Stomach (tissue), 9 donors: ENCODE data around the gene NXPE4. TPM values are rescaled to one million over a fixed set of nuclear protein-coding genes. Genes with fewer than 3 reads are reported as not detected.

Source experiments
- DNase-seq, 2 donors: peaks; one replicate each; pipeline versions ENCODE4 v3.0.0 to v3.0.0-alpha.2; 2013 to 2019
- H3K27ac ChIP-seq, 5 donors: fragments of 200-600 bp in 4 of 5; sonication (generic) in 4 of 5; one replicate each; pipeline ENCODE4 v1.5.1; 2013 to 2019; ENCODE audit warnings: mild to moderate bottlenecking in 1 of 5, moderate library complexity in 1 of 5
- H3K27me3 ChIP-seq, 3 donors: fragments of 200-600 bp; sonication (generic); one replicate each; pipeline ENCODE4 v1.5.1; 2017 to 2019; ENCODE audit warnings: mixed run types in 1 of 3
- H3K36me3 ChIP-seq, 4 donors: fragments of 200-600 bp; sonication (generic); 1 replicate in 3 of 4; 2 replicates in 1 of 4; pipeline ENCODE4 v1.5.1; 2016 to 2019
- H3K4me1 ChIP-seq, 4 donors: fragments of 200-600 bp; sonication (generic); one replicate each; pipeline ENCODE4 v1.5.1; 2016 to 2019
- H3K4me3 ChIP-seq, 4 donors: fragments of 200-600 bp; sonication (generic) in 3 of 4; one replicate each; pipeline ENCODE4 v1.5.1; 2016 to 2019; ENCODE audit warnings: mild to moderate bottlenecking in 1 of 4
- H3K9me3 ChIP-seq, 4 donors: fragments of 200-600 bp; sonication (generic); one replicate each; pipeline ENCODE4 v1.5.1; 2016 to 2019
- CTCF ChIP-seq, 7 experiments: fragments of 450-650 bp in 4 of 7; fragments of 200-600 bp in 3 of 7; sonication (generic) in 3 of 7; IDR thresholded peaks; one replicate each; pipeline ENCODE4 v1.5.1; 2016 to 2019; ENCODE audit warnings: antibody characterized with exemption in 7 of 7, control low read depth in 2 of 7, mild to moderate bottlenecking in 1 of 7
- EP300 ChIP-seq: sonication (generic); formaldehyde crosslinking; IDR thresholded peaks from one replicate; pipeline ENCODE4 v1.6.1; 2017; ENCODE audit warnings: antibody characterized with exemption
- POLR2A ChIP-seq, 4 donors: fragments of 450-650 bp; IDR thresholded peaks; one replicate each; pipeline ENCODE4 v1.6.1; 2016; ENCODE audit warnings: antibody characterized with exemption in 4 of 4, control low read depth in 2 of 4, mild to moderate bottlenecking in 1 of 4, moderate library complexity in 1 of 4
- POLR2AphosphoS5 ChIP-seq, 3 donors: sonication (generic); formaldehyde crosslinking; IDR thresholded peaks; one replicate each; pipeline ENCODE4 v1.6.1; 2016; ENCODE audit warnings: antibody characterized with exemption in 3 of 3
- WGBS, 5 donors: extraction: QIAGEN DNeasy Blood & Tissue Kit in 3 of 5; methylation state at CpG; one replicate each; pipeline versions ENCODE4 v1.1.5 to v1.1.7; 2013 to 2018; 5-methylcytosine and 5-hydroxymethylcytosine counted together
- intact Hi-C: fragments of 100-400 bp; cut with DNase I; formaldehyde crosslinking; loops from one replicate; pipeline ENCODE4 v1.15.1; 2023; ENCODE audit warnings: low total_unique reads
- polyA plus RNA-seq, 3 donors: library from polyadenylated mRNA; stranded (reverse); fragments of 200-250 nt; gene quantifications; one replicate each; pipeline ENCODE4 v1.2.3, GENCODE V29; 2013
- total RNA-seq, 5 donors: library from RNA; depleted of rRNA; stranded (reverse); fragments of >200 nt; gene quantifications; one replicate each; pipeline versions ENCODE4 v1.1.0 to v1.2.3, GENCODE V29; 2014 to 2016
- donor health status: healthy with polysubstance abuse.
- donor health status: Bipolar disorder and iron deficiency.
- donor health status: healthy.

The NXPE4 gene
- total and polyA plus RNA-seq, 8 donors: 24.3 TPM; not detected in 7

- intact Hi-C loops: no loop called here
- H3K4me3 ChIP-seq: no peak overlapping the region
- H3K4me1 ChIP-seq: no peaks in the 10 kb centered on the region
- TF ChIP-seq POLR2A (IDR thresholded peaks at IDR 0.05): no peak
- TF ChIP-seq CTCF (IDR thresholded peaks at IDR 0.05): no peak
- no peak for TF ChIP-seq POLR2AphosphoS5 (IDR thresholded peaks at IDR 0.05)
- no peak for TF ChIP-seq EP300
- no peaks in the 10 kb centered on the region for H3K36me3 ChIP-seq
- no peak for DNase-seq
- H3K9me3 ChIP-seq: peaks cover 10 to 47% (median 41%) of the 10 kb centered on the region in 4 donors
- no peaks in the 10 kb centered on the region for H3K27me3 ChIP-seq
- 72 to 87% (median 81%) methylated on average over 3 of the region's 3 CpGs for WGBS, 5 donors
- no peak overlapping the region for H3K27ac ChIP-seq
Observed at GRCh38 chr11:114587398-114587953, 8.1 kb downstream of the NXPE4 start.

GRCh38 chr11:114586797-114587196 lies 8.8 kb downstream of the NXPE4 start:
- H3K9me3 ChIP-seq: peaks cover 10 to 47% (median 41%) of the 10 kb centered on the region in 4 donors
- no peaks in the 10 kb centered on the region for H3K4me1 ChIP-seq
- WGBS, 5 donors: 85 to 91% (median 90%) methylated on average over 5 of the region's 5 CpGs
- no peak for DNase-seq
- TF ChIP-seq POLR2A (IDR thresholded peaks at IDR 0.05): no peak
- no peak for TF ChIP-seq CTCF (IDR thresholded peaks at IDR 0.05)
- TF ChIP-seq POLR2AphosphoS5 (IDR thresholded peaks at IDR 0.05): no peak
- TF ChIP-seq EP300: no peak
- no peaks in the 10 kb centered on the region for H3K36me3 ChIP-seq
- no peak overlapping the region for H3K27ac ChIP-seq
- no peak overlapping the region for H3K4me3 ChIP-seq
- no peaks in the 10 kb centered on the region for H3K27me3 ChIP-seq
- intact Hi-C loops: no loop called here

GRCh38 chr11:114571712-114572111 lies 23.9 kb downstream of the NXPE4 start:
- 34 to 57% (median 41%) methylated on average over 1 of the region's 1 CpG for WGBS, 5 donors
- Histone ChIP-seq H3K4me3 (no peak overlapping the region), H3K36me3 (no peaks in the 10 kb centered on the region), H3K4me1 (no peaks in the 10 kb centered on the region), H3K27ac (no peak overlapping the region), H3K27me3 (no peaks in the 10 kb centered on the region), H3K9me3 (peaks cover 0 to 16% (median 4%) of the 10 kb centered on the region in 4 donors)
- intact Hi-C loops: no loop called here
- no peak for DNase-seq
- no peak for TF ChIP-seq POLR2AphosphoS5 (IDR thresholded peaks at IDR 0.05)
- no peak for TF ChIP-seq CTCF (IDR thresholded peaks at IDR 0.05)
- no peak for TF ChIP-seq EP300
- no peak for TF ChIP-seq POLR2A (IDR thresholded peaks at IDR 0.05)

- H3K36me3 ChIP-seq: no peaks in the 10 kb centered on the region
- TF ChIP-seq EP300 (no peak), POLR2AphosphoS5 (IDR thresholded peaks at IDR 0.05) (no peak), CTCF (IDR thresholded peaks at IDR 0.05) (no peak), POLR2A (IDR thresholded peaks at IDR 0.05) (no peak)
- peak in 1 of 2 donors; percentile 36 for DNase-seq
- H3K27ac ChIP-seq: no peak overlapping the region
- H3K4me1 ChIP-seq: no peaks in the 10 kb centered on the region
- H3K9me3 ChIP-seq: peaks cover 0 to 5% (median 0%) of the 10 kb centered on the region in 4 donors
- intact Hi-C loops: no loop called here
- H3K4me3 ChIP-seq: no peak overlapping the region
- 32 to 81% (median 42%) methylated on average over 3 of the region's 3 CpGs for WGBS, 5 donors
- H3K27me3 ChIP-seq: no peaks in the 10 kb centered on the region
Observed at GRCh38 chr11:114569801-114570200, 25.8 kb downstream of the NXPE4 start.
